Left lung (tissue), 10 donors: ENCODE results near the gene TENM3. TPM values are rescaled to one million over a fixed set of nuclear protein-coding genes. Genes with fewer than 3 reads are reported as not detected.

Source experiments
- ATAC-seq: fragments of 200-7000 bp; cut with Tn5 transposase; one replicate; pipeline ENCODE4 v1.9.1; 2020; ENCODE audit warnings: moderate library complexity
- DNase-seq, 4 donors: peaks; one replicate each; pipeline ENCODE4 v3.0.0-alpha.2; 2013 to 2020
- H3K27ac ChIP-seq, 2 donors: fragments of 200-600 bp; sonication (generic) in 1 of 2; one replicate each; pipeline versions ENCODE4 v1.5.0 to v1.8.0; 2020 to 2021
- H3K27me3 ChIP-seq, 2 donors: fragments of 200-600 bp; sonication (generic) in 1 of 2; one replicate each; pipeline versions ENCODE4 v1.5.0 to v1.8.0; 2020 to 2021
- H3K36me3 ChIP-seq, 2 donors: fragments of 200-600 bp; sonication (generic) in 1 of 2; one replicate each; pipeline versions ENCODE4 v1.5.0 to v1.8.0; 2020 to 2021
- H3K4me1 ChIP-seq, 2 donors: fragments of 200-600 bp; one replicate each; pipeline ENCODE4 v1.8.0; 2021
- H3K4me3 ChIP-seq, 2 donors: fragments of 200-600 bp; sonication (generic) in 1 of 2; one replicate each; pipeline versions ENCODE4 v1.5.0 to v1.8.0; 2020 to 2021; ENCODE audit warnings: mild to moderate bottlenecking in 1 of 2
- H3K9me3 ChIP-seq, 2 donors: fragments of 200-600 bp; sonication (generic) in 1 of 2; one replicate each; pipeline versions ENCODE4 v1.5.0 to v1.8.0; 2020 to 2021
- intact Hi-C, 2 donors: fragments of 100-400 bp; cut with DNase I; formaldehyde crosslinking; loops; one replicate each; pipeline versions ENCODE4 v1.11.2 to v1.14.2; 2022
- polyA plus RNA-seq, 6 donors: library from polyadenylated mRNA; unstranded; fragments of 120-200 nt; gene quantifications; one replicate each; pipeline ENCODE4 v1.2.1, GENCODE V29; 2013; ENCODE audit not compliant: insufficient read length in 6 of 6
- total RNA-seq, 2 donors: library from RNA; stranded (reverse); fragmentation: NEBNext Ultra II Directional; extraction: Animal tissue kit (Norgen Biotek cat#: 25700); gene quantifications; one replicate each; pipeline ENCODE4 v1.2.1, GENCODE V29; 2021
- TF ChIP-seq, protein P1 (sequence below), 2 donors: fragments of 200-600 bp; sonication (generic) in 1 of 2; IDR thresholded peaks; one replicate each; pipeline versions ENCODE4 v1.5.0 to v1.8.0; 2021; ENCODE audit warnings: antibody characterized with exemption in 2 of 2
- donor health status: DM: no; HTN: yes; CAD: no.
- donor health status: DM: no; HTN: no; CAD: no.

The TENM3 gene
- total and polyA plus RNA-seq, 8 donors: 2.2 to 5.6 (median 3.1) TPM

DNA sequence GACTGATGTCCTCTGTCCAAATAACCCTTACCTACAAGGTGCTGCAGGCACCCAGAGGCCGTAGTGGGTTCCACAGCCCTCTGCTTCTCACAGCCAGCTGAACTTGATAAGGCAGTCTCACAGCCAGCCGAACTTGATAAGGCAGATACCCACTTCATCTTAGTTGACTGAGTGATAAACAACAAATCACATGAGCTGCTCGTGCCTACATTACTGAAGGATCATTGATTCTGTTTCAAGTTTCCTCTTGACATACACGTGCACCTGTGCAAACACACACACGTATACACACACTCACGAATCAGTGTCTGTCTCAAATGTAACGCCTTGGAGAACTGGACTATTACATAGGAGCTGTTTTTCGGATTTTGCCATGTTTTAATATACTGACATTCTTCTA, 397.7 kb downstream of the TENM3 start:
- Histone ChIP-seq H3K4me3 (no peak overlapping the region), H3K27me3 (no peaks in the 10 kb centered on the region), H3K27ac (no peak overlapping the region), H3K4me1 (no peaks in the 10 kb centered on the region), H3K36me3 (no peaks in the 10 kb centered on the region), H3K9me3 (peaks cover 0 to 6% of the 10 kb centered on the region in 2 donors)
- TF ChIP-seq, protein P1, sequence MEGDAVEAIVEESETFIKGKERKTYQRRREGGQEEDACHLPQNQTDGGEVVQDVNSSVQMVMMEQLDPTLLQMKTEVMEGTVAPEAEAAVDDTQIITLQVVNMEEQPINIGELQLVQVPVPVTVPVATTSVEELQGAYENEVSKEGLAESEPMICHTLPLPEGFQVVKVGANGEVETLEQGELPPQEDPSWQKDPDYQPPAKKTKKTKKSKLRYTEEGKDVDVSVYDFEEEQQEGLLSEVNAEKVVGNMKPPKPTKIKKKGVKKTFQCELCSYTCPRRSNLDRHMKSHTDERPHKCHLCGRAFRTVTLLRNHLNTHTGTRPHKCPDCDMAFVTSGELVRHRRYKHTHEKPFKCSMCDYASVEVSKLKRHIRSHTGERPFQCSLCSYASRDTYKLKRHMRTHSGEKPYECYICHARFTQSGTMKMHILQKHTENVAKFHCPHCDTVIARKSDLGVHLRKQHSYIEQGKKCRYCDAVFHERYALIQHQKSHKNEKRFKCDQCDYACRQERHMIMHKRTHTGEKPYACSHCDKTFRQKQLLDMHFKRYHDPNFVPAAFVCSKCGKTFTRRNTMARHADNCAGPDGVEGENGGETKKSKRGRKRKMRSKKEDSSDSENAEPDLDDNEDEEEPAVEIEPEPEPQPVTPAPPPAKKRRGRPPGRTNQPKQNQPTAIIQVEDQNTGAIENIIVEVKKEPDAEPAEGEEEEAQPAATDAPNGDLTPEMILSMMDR (IDR thresholded peaks at IDR 0.05): no peak
- intact Hi-C loops: no loop called here
- DNase-seq (peak in 1 of 4 donors; percentile 12), ATAC-seq (no peak)

DNA sequence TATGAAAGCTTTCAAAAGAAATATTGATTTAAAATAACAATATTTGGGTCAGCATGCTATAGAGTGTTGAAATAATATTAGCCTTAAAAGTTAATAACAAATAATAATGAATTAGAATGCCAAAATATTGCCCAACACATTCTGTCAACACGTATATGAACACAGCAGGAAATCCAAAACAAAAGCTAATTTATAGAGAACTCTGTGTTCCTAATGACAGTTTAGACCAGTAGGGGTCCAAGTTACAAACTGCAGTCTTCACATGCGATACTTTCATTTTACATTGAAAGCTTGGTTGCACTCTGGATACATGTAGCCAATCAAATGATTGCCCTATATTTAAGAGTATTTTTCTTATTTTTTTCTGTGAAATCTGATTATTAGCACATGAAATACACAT, 399.6 kb downstream of the TENM3 start:
- intact Hi-C loops: no loop called here
- H3K9me3 ChIP-seq: peaks cover 0 to 12% of the 10 kb centered on the region in 2 donors
- peak in 1 of 4 donors; percentile 37 for DNase-seq
- H3K4me3 ChIP-seq: no peak overlapping the region
- no peaks in the 10 kb centered on the region for H3K27me3 ChIP-seq
- ATAC-seq: no peak
- no peaks in the 10 kb centered on the region for H3K36me3 ChIP-seq
- H3K27ac ChIP-seq: no peak overlapping the region
- no peaks in the 10 kb centered on the region for H3K4me1 ChIP-seq
- TF ChIP-seq, protein P1 (IDR thresholded peaks at IDR 0.05): no peak

DNA sequence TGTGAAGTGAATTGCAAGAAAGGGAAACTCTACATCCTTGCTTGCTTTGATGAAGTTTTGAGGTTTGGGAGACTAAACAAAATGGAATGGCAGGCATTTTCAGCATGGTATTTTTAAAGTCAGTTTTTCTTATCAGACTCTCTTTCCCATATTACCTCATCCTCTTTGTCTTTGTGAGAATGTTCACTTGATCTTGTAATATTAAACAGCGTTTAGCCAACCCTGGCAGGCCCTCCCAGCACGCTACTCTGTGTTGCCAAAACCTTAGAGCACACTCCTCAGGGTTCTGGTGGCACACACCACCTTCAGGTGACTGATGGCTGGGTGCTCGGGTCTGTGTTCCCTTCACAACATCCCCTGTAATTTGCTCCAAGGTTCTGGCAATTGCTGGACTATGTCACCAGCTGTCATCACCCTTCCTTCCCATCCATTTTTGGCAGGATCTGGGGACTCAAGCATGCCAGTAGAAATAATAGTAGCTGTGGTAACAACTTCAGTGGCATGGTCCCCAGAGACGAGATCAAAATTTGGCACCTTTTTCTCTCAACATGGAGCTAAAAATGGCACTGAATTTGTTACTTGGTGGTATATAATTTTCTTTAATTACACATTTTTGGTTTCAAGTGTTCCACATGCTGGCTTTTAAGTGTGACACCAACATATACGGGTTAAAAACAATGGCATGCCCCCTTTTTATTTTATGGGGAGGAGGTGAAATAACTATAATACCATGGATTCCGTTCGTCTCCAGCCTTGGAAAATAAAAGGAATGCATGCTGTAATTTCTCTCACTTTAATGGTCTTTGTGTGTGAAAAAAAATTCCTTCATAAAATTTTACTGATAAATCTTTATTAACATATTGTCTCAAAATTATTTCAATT, 400.8 kb downstream of the TENM3 start:
- ATAC-seq: no peak
- H3K4me3 ChIP-seq: no peak overlapping the region
- no peaks in the 10 kb centered on the region for H3K4me1 ChIP-seq
- TF ChIP-seq, protein P1 (IDR thresholded peaks at IDR 0.05): no peak
- DNase-seq: no peak
- no peaks in the 10 kb centered on the region for H3K36me3 ChIP-seq
- H3K9me3 ChIP-seq: peaks cover 0 to 12% of the 10 kb centered on the region in 2 donors
- no peaks in the 10 kb centered on the region for H3K27me3 ChIP-seq
- intact Hi-C loops: no loop called here
- H3K27ac ChIP-seq: no peak overlapping the region

DNA sequence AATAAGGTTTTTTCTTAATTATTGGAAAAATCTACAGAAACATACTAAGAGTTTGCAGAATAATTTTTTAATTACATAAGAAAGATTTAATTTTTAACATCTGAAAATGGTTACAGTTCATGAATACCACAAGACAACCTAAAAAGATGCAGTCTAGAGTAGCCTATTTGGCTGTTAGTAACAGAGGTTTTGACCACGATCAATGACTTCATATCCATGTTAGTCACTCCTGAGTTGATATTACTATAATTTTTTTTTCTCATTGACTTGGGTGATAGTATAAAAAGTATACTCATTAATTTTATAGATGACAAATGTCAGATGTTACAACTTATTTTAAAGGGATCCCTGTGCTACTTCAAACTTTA, 401.5 kb downstream of the TENM3 start:
- Histone ChIP-seq H3K27me3 (no peaks in the 10 kb centered on the region), H3K27ac (no peak overlapping the region), H3K36me3 (no peaks in the 10 kb centered on the region), H3K4me3 (no peak overlapping the region), H3K9me3 (peaks cover 0 to 12% of the 10 kb centered on the region in 2 donors), H3K4me1 (no peaks in the 10 kb centered on the region)
- TF ChIP-seq, protein P1 (IDR thresholded peaks at IDR 0.05): no peak
- DNase-seq (no peak), ATAC-seq (no peak)
- intact Hi-C loops: no loop called here

DNA sequence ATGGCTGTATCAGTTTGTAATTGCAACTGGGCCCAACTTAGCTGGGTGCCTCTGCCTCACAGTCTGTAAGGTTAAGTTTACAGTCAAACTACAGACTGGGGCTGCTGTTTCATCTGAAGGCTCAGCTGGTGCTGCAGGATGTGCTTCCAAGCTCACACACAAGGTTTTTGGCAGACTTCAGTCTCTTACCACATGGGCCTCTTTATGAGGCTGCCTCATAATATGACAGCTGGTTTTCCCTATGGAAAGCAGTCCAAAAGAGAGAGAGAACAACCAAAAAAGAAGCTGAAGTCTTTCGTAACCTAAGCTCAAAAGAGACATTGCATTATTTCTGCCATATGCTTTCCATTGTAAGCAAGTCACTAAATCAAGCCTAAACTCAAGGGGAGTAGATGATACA, 402.3 kb downstream of the TENM3 start:
- intact Hi-C loops: no loop called here
- TF ChIP-seq, protein P1 (IDR thresholded peaks at IDR 0.05): no peak
- no peak overlapping the region for H3K4me3 ChIP-seq
- H3K4me1 ChIP-seq: no peaks in the 10 kb centered on the region
- ATAC-seq (no peak), DNase-seq (no peak)
- no peaks in the 10 kb centered on the region for H3K36me3 ChIP-seq
- H3K27me3 ChIP-seq: no peaks in the 10 kb centered on the region
- H3K27ac ChIP-seq: no peak overlapping the region
- H3K9me3 ChIP-seq: peaks cover 0 to 12% of the 10 kb centered on the region in 2 donors
